Naive thymus-derived CD4-positive, alpha-beta T cell (primary cell): ENCODE results near the gene MAP2K5. TPM values are rescaled to one million over a fixed set of nuclear protein-coding genes. Genes with fewer than 3 reads are reported as not detected.
A peak's percentile ranks its signal among the peaks of the same experiment; 100 is the strongest.
"Not testable (repeated sequence)": the region's sequence is repeated elsewhere in the genome, so short reads cannot be mapped to it uniquely, and the experiment has no call there.

ENCODE experiments used
- ATAC-seq: fragments of 150-1000 bp; cut with Tn5 transposase; 2 replicates; pipeline ENCODE4 v1.10.0; 2021; ENCODE audit warnings: mild to moderate bottlenecking, moderate library complexity
- CTCF ChIA-PET: fragments of 350-600 bp; sonication (Branson Sonifier 250); formaldehyde crosslinking; loops from one replicate; lab custom pipeline; 2021; ENCODE audit warnings: antibody characterized with exemption; lab: Charles Lee
- POLR2A ChIA-PET: fragments of 350-600 bp; sonication (Branson Sonifier 250); formaldehyde crosslinking; loops from one replicate; lab custom pipeline; 2021; ENCODE audit warnings: antibody characterized with exemption, inconsistent platforms; lab: Charles Lee
- DNase-seq, 9 donors: peaks; one replicate each; pipeline versions ENCODE4 v3.0.0 to v3.0.0-alpha.2; 2020 to 2022; ENCODE audit warnings: mixed read lengths in 1 of 9
- H3K27ac ChIP-seq: one replicate; pipeline ENCODE4 v1.7.0; 2013; ENCODE audit warnings: mild to moderate bottlenecking, low read depth, low read length, moderate library complexity
- H3K27me3 ChIP-seq, 2 donors: one replicate each; pipeline ENCODE4 v1.7.0; 2013; ENCODE audit warnings: low read length in 2 of 2, mild to moderate bottlenecking in 2 of 2, moderate library complexity in 2 of 2; ENCODE audit not compliant: control insufficient read depth in 2 of 2, insufficient read depth in 2 of 2
- H3K36me3 ChIP-seq, 3 experiments: 1 replicate in 2 of 3; 2 replicates in 1 of 3; pipeline ENCODE4 v1.7.0; 2013; ENCODE audit warnings: low read length in 3 of 3, mild to moderate bottlenecking in 3 of 3, moderate library complexity in 1 of 3; ENCODE audit not compliant: insufficient read depth in 3 of 3, control insufficient read depth in 2 of 3
- H3K4me1 ChIP-seq, 2 donors: one replicate each; pipeline ENCODE4 v1.7.0; 2013; ENCODE audit warnings: low read length in 2 of 2, mild to moderate bottlenecking in 2 of 2, moderate library complexity in 1 of 2; ENCODE audit not compliant: control insufficient read depth in 2 of 2, insufficient read depth in 2 of 2
- H3K4me3 ChIP-seq: 2 replicates; pipeline ENCODE4 v1.7.0; 2013; ENCODE audit warnings: mild to moderate bottlenecking, low read length
- H3K9me3 ChIP-seq, 3 experiments: 1 replicate in 2 of 3; 2 replicates in 1 of 3; pipeline ENCODE4 v1.7.0; 2013; ENCODE audit warnings: low read length in 3 of 3; ENCODE audit not compliant: control insufficient read depth in 2 of 3
- H3K27ac Mint-ChIP-seq, 9 donors: one replicate each; pipeline ENCODE4 v1.8.0; 2020 to 2022; ENCODE audit warnings: mixed read lengths in 9 of 9, mild to moderate bottlenecking in 8 of 9, moderate library complexity in 5 of 9, inconsistent platforms in 2 of 9
- H3K27me3 Mint-ChIP-seq, 5 donors: one replicate each; pipeline ENCODE4 v1.8.0; 2021 to 2022; ENCODE audit warnings: mixed read lengths in 5 of 5, mild to moderate bottlenecking in 1 of 5
- H3K36me3 Mint-ChIP-seq, 5 donors: one replicate each; pipeline ENCODE4 v1.8.0; 2020 to 2022; ENCODE audit warnings: mixed read lengths in 5 of 5, mild to moderate bottlenecking in 3 of 5, inconsistent platforms in 1 of 5
- H3K4me1 Mint-ChIP-seq, 7 donors: one replicate each; pipeline ENCODE4 v1.8.0; 2020 to 2022; ENCODE audit warnings: mixed read lengths in 7 of 7, mild to moderate bottlenecking in 3 of 7, inconsistent platforms in 1 of 7
- H3K4me3 Mint-ChIP-seq, 10 donors: one replicate each; pipeline ENCODE4 v1.8.0; 2020 to 2022; ENCODE audit warnings: mild to moderate bottlenecking in 10 of 10, mixed read lengths in 10 of 10, moderate library complexity in 6 of 10, inconsistent platforms in 2 of 10
- H3K9me3 Mint-ChIP-seq, 11 donors: one replicate each; pipeline ENCODE4 v1.8.0; 2020 to 2022; ENCODE audit warnings: mixed read lengths in 11 of 11, mild to moderate bottlenecking in 4 of 11, inconsistent platforms in 1 of 11, moderate library complexity in 1 of 11
- intact Hi-C, 2 donors: fragments of 100-400 bp; cut with micrococcal nuclease; formaldehyde crosslinking; loops; one replicate each; pipeline ENCODE4 v1.15.1; 2023
- polyA plus RNA-seq, 2 donors: library from polyadenylated mRNA; unstranded; fragments of 300-500 nt; fragmentation: Illumina TruSeq; gene quantifications; one replicate each; pipeline ENCODE4 v1.2.3, GENCODE V29; 2021
- total RNA-seq, 6 experiments: library from RNA in 5 of 6; stranded (reverse) in 5 of 6; gene quantifications; 1 replicate in 5 of 6; 2 replicates in 1 of 6; pipeline ENCODE4 v1.2.3 and lab custom pipeline; 2021 to 2026

MAP2K5 gene
- total and polyA plus RNA-seq, 7 experiments from 2014 or later: 22.7 to 43.4 (median 33.9) TPM

GRCh38 chr15:67670647-67671305 lies 128.3 kb downstream of the MAP2K5 start:
- DNase-seq (no peak), ATAC-seq (no peak)
- Mint-ChIP-seq H3K27ac (no peak overlapping the region), H3K4me3 (no peak overlapping the region), H3K36me3 (peaks cover 12 to 55% (median 39%) of the 10 kb centered on the region in 5 donors), H3K4me1 (peaks cover 0 to 3% (median 0%) of the 10 kb centered on the region in 7 donors), H3K27me3 (no peaks in the 10 kb centered on the region), H3K9me3 (peaks cover 0 to 5% (median 3%) of the 10 kb centered on the region in 11 donors)
- H3K4me3 ChIP-seq: no peak overlapping the region
- intact Hi-C loops: no loop called here
- no peaks in the 10 kb centered on the region for H3K9me3 ChIP-seq
- H3K4me1 ChIP-seq: no peaks in the 10 kb centered on the region
- H3K27ac ChIP-seq: no peak overlapping the region
- ChIA-PET CTCF (no interaction called here), POLR2A (interaction anchor here (0.6 kb wide), 1 partner anchor 83 kb away, joined by 3 read pairs; no protein-coding TSS in a partner anchor)
- H3K36me3 ChIP-seq: peaks cover 0 to 5% (median 0%) of the 10 kb centered on the region in 3 experiments
- no peaks in the 10 kb centered on the region for H3K27me3 ChIP-seq

GRCh38 chr15:67672834-67673233 lies 130.3 kb downstream of the MAP2K5 start:
- H3K9me3 ChIP-seq, H3K36me3 ChIP-seq, ATAC-seq, H3K27ac ChIP-seq, CTCF ChIA-PET, DNase-seq, H3K27me3 Mint-ChIP-seq, H3K4me1 ChIP-seq, intact Hi-C loops, H3K4me3 Mint-ChIP-seq, H3K9me3 Mint-ChIP-seq, H3K4me3 ChIP-seq, H3K4me1 Mint-ChIP-seq, H3K27me3 ChIP-seq, POLR2A ChIA-PET, H3K27ac Mint-ChIP-seq: not testable (repeated sequence)
- H3K36me3 Mint-ChIP-seq: peaks cover 12 to 57% (median 43%) of the 10 kb centered on the region in 5 donors

GRCh38 chr15:67674983-67675382 lies 132.5 kb downstream of the MAP2K5 start:
- Mint-ChIP-seq H3K27me3 (no peaks in the 10 kb centered on the region), H3K4me3 (no peak overlapping the region), H3K4me1 (peaks cover 0 to 4% (median 0%) of the 10 kb centered on the region in 7 donors), H3K36me3 (peaks cover 11 to 55% (median 44%) of the 10 kb centered on the region in 5 donors), H3K27ac (no peak overlapping the region), H3K9me3 (peaks cover 0 to 6% (median 2%) of the 10 kb centered on the region in 11 donors)
- ChIA-PET POLR2A (no interaction called here), CTCF (interaction anchor here (0.6 kb wide), 1 partner anchor 153 kb away, joined by 3 read pairs; no protein-coding TSS in a partner anchor)
- DNase-seq (no peak), ATAC-seq (no peak)
- Histone ChIP-seq H3K4me3 (no peak overlapping the region), H3K9me3 (no peaks in the 10 kb centered on the region), H3K36me3 (peaks cover 0 to 5% (median 0%) of the 10 kb centered on the region in 3 experiments), H3K27me3 (no peaks in the 10 kb centered on the region), H3K4me1 (no peaks in the 10 kb centered on the region), H3K27ac (no peak overlapping the region)
- intact Hi-C loops: no loop called here

- no peaks in the 10 kb centered on the region for H3K9me3 ChIP-seq
- H3K4me3 Mint-ChIP-seq: no peak overlapping the region
- ATAC-seq (no peak), DNase-seq (no peak)
- no peaks in the 10 kb centered on the region for H3K27me3 ChIP-seq
- no peaks in the 10 kb centered on the region for H3K27me3 Mint-ChIP-seq
- H3K27ac ChIP-seq: no peak overlapping the region
- no peak overlapping the region for H3K4me3 ChIP-seq
- peaks cover 0 to 5% (median 0%) of the 10 kb centered on the region in 3 experiments for H3K36me3 ChIP-seq
- peaks cover 0 to 4% (median 0%) of the 10 kb centered on the region in 7 donors for H3K4me1 Mint-ChIP-seq
- peaks cover 5 to 62% (median 50%) of the 10 kb centered on the region in 5 donors for H3K36me3 Mint-ChIP-seq
- ChIA-PET CTCF (no interaction called here), POLR2A (no interaction called here)
- no peaks in the 10 kb centered on the region for H3K4me1 ChIP-seq
- peak overlapping the region in 1 of 9 donors; percentile 71 for H3K27ac Mint-ChIP-seq
- intact Hi-C loops: no loop called here
- H3K9me3 Mint-ChIP-seq: peaks cover 0 to 11% (median under 1%) of the 10 kb centered on the region in 11 donors
These were observed 135.6 kb downstream of the MAP2K5 start for GRCh38 chr15:67678089-67678488.

GRCh38 chr15:67678993-67679392 lies 136.5 kb downstream of the MAP2K5 start:
- intact Hi-C loops: no loop called here
- H3K9me3 Mint-ChIP-seq: peaks cover 0 to 20% (median 6%) of the 10 kb centered on the region in 11 donors
- ATAC-seq (no peak), DNase-seq (no peak)
- H3K9me3 ChIP-seq: peaks cover 0 to 8% (median 0%) of the 10 kb centered on the region in 3 experiments
- no peak overlapping the region for H3K27ac Mint-ChIP-seq
- H3K4me3 ChIP-seq: no peak overlapping the region
- ChIA-PET POLR2A (interaction anchor here (0.7 kb wide), 1 partner anchor 262 kb away, joined by 3 read pairs; no protein-coding TSS in a partner anchor), CTCF (no interaction called here)
- H3K36me3 Mint-ChIP-seq: peaks cover 5 to 61% (median 51%) of the 10 kb centered on the region in 5 donors
- H3K27me3 ChIP-seq: no peaks in the 10 kb centered on the region
- no peaks in the 10 kb centered on the region for H3K4me1 ChIP-seq
- H3K27ac ChIP-seq: no peak overlapping the region
- H3K27me3 Mint-ChIP-seq: no peaks in the 10 kb centered on the region
- peaks cover 0 to 4% (median 0%) of the 10 kb centered on the region in 7 donors for H3K4me1 Mint-ChIP-seq
- H3K4me3 Mint-ChIP-seq: no peak overlapping the region
- H3K36me3 ChIP-seq: peaks cover 0 to 5% (median 0%) of the 10 kb centered on the region in 3 experiments

- Mint-ChIP-seq H3K27me3 (no peaks in the 10 kb centered on the region), H3K27ac (no peak overlapping the region), H3K9me3 (peaks cover 4 to 37% (median 15%) of the 10 kb centered on the region in 11 donors), H3K36me3 (peaks cover under 1 to 70% (median 54%) of the 10 kb centered on the region in 5 donors), H3K4me3 (no peak overlapping the region), H3K4me1 (peaks cover 0 to 4% (median 0%) of the 10 kb centered on the region in 7 donors)
- ATAC-seq: no peak
- ChIA-PET POLR2A (no interaction called here), CTCF (no interaction called here)
- Histone ChIP-seq H3K27ac (no peak overlapping the region), H3K4me1 (no peaks in the 10 kb centered on the region), H3K36me3 (no peaks in the 10 kb centered on the region), H3K27me3 (no peaks in the 10 kb centered on the region), H3K9me3 (peaks cover 0 to 21% (median 4%) of the 10 kb centered on the region in 3 experiments), H3K4me3 (no peak overlapping the region)
- intact Hi-C loops: no loop called here
- DNase-seq: no peak
These were observed 138.1 kb downstream of the MAP2K5 start for GRCh38 chr15:67680641-67681040.
